HEK293 (cell line): ENCODE results near the gene TMEM131L.
"Not testable (repeated sequence)": the region's sequence is repeated elsewhere in the genome, so short reads cannot be mapped to it uniquely, and the experiment has no call there.

Source experiments
- CTCF ChIA-PET: fragments of 350-600 bp; formaldehyde crosslinking; extraction: SDS; loops from one replicate; lab custom pipeline; 2021; ENCODE audit warnings: antibody characterized with exemption; lab: Yijun Ruan, JAX
- POLR2A ChIA-PET: fragments of 300-600 bp; formaldehyde crosslinking; extraction: SDS; loops from one replicate; lab custom pipeline; 2020; ENCODE audit warnings: antibody characterized with exemption, inconsistent platforms; lab: Yijun Ruan, JAX
- H3K27ac ChIP-seq: fragments of 200-500 bp; sonication (Bioruptor generic); 2 replicates; pipeline ENCODE4 v1.5.1; 2014; ENCODE audit warnings: low read depth, low read length, control low read depth, inconsistent platforms; ENCODE audit errors: extremely low read depth
- H3K36me3 ChIP-seq, 2 experiments: fragments of 200-500 bp in 1 of 2; sonication (Bioruptor generic) in 1 of 2; 1 replicate in 1 of 2; 2 replicates in 1 of 2; pipeline ENCODE4 v1.5.1; 2014 to 2017; ENCODE audit warnings: inconsistent platforms in 2 of 2, low read length in 2 of 2; ENCODE audit not compliant: control insufficient read depth in 2 of 2, insufficient read depth in 1 of 2
- H3K4me1 ChIP-seq: fragments of 200-500 bp; sonication (Bioruptor generic); 2 replicates; pipeline ENCODE4 v1.5.1; 2014; ENCODE audit warnings: mild to moderate bottlenecking, low read length, inconsistent platforms; ENCODE audit not compliant: control insufficient read depth, insufficient read depth
- H3K4me3 ChIP-seq: 2 replicates; pipeline ENCODE4 v1.5.1; 2011; ENCODE audit warnings: low read depth, mild to moderate bottlenecking, control low read depth, low read length, moderate library complexity
- H3K9me3 ChIP-seq: fragments of 200-500 bp; sonication (Bioruptor generic); 2 replicates; pipeline ENCODE4 v1.5.1; 2014; ENCODE audit warnings: low read depth, low read length, inconsistent platforms; ENCODE audit not compliant: control insufficient read depth, insufficient read depth
- IKZF3 ChIP-seq: fragments of 450-650 bp; IDR thresholded peaks from 2 replicates; pipeline ENCODE4 v1.5.0; 2018; ENCODE audit warnings: missing biosample characterization, mild to moderate bottlenecking, missing genetic modification characterization, moderate library complexity
- PRDM10 ChIP-seq: fragments of 450-650 bp; formaldehyde crosslinking; IDR thresholded peaks from 2 replicates; pipeline ENCODE4 v1.5.1; 2016; ENCODE audit warnings: missing biosample characterization, missing genetic modification characterization
- PRDM4 ChIP-seq: fragments of 450-650 bp; formaldehyde crosslinking; IDR thresholded peaks from 2 replicates; pipeline ENCODE4 v1.5.1; 2017; ENCODE audit warnings: missing biosample characterization, missing genetic modification characterization
- PRDM6 ChIP-seq: fragments of 450-650 bp; formaldehyde crosslinking; IDR thresholded peaks from 2 replicates; pipeline ENCODE4 v1.5.1; 2017; ENCODE audit warnings: missing biosample characterization, missing genetic modification characterization
- ZFHX2 ChIP-seq: fragments of 450-650 bp; formaldehyde crosslinking; conservative IDR thresholded peaks from 2 replicates; pipeline ENCODE4 v1.5.1; 2016; ENCODE audit warnings: missing biosample characterization, missing genetic modification characterization
- ZNF211 ChIP-seq: fragments of 450-650 bp; formaldehyde crosslinking; IDR thresholded peaks from 2 replicates; pipeline ENCODE4 v1.5.1; 2016; ENCODE audit warnings: low read depth, missing biosample characterization, missing genetic modification characterization
- ZNF488 ChIP-seq: fragments of 450-650 bp; formaldehyde crosslinking; IDR thresholded peaks from 2 replicates; pipeline ENCODE4 v1.5.1; 2016; ENCODE audit warnings: missing biosample characterization, missing genetic modification characterization
- ZNF518A ChIP-seq: fragments of 450-650 bp; formaldehyde crosslinking; conservative IDR thresholded peaks from 2 replicates; pipeline ENCODE4 v1.5.1; 2016; ENCODE audit warnings: low read depth, missing biosample characterization, missing genetic modification characterization
- ZNF530 ChIP-seq: fragments of 450-650 bp; formaldehyde crosslinking; IDR thresholded peaks from 2 replicates; pipeline ENCODE4 v1.5.1; 2016; ENCODE audit warnings: low read depth, missing biosample characterization, missing genetic modification characterization
- ZNF560 ChIP-seq: fragments of 450-650 bp; formaldehyde crosslinking; IDR thresholded peaks from 2 replicates; pipeline ENCODE4 v1.5.1; 2017; ENCODE audit warnings: missing biosample characterization, missing genetic modification characterization, borderline replicate concordance
- ZNF561 ChIP-seq: fragments of 450-650 bp; IDR thresholded peaks from 2 replicates; pipeline ENCODE4 v1.5.1; 2018; ENCODE audit warnings: missing biosample characterization, missing genetic modification characterization, borderline replicate concordance
- ZNF585B ChIP-seq: fragments of 450-650 bp; formaldehyde crosslinking; IDR thresholded peaks from 2 replicates; pipeline ENCODE4 v1.5.1; 2016; ENCODE audit warnings: missing biosample characterization, missing genetic modification characterization
- ZNF600 ChIP-seq: fragments of 450-650 bp; formaldehyde crosslinking; IDR thresholded peaks from 2 replicates; pipeline ENCODE4 v1.5.1; 2016; ENCODE audit warnings: missing biosample characterization, missing genetic modification characterization
- ZNF670 ChIP-seq: fragments of 450-650 bp; formaldehyde crosslinking; IDR thresholded peaks from 2 replicates; pipeline ENCODE4 v1.5.1; 2016; ENCODE audit warnings: missing biosample characterization, missing genetic modification characterization, low read depth
- ZNF707 ChIP-seq: fragments of 450-650 bp; formaldehyde crosslinking; IDR thresholded peaks from 2 replicates; pipeline ENCODE4 v1.5.1; 2016; ENCODE audit warnings: missing biosample characterization, missing genetic modification characterization
- ZNF843 ChIP-seq: fragments of 450-650 bp; formaldehyde crosslinking; IDR thresholded peaks from 2 replicates; pipeline ENCODE4 v1.5.1; 2016; ENCODE audit warnings: missing biosample characterization, missing genetic modification characterization
- ZSCAN16 ChIP-seq: fragments of 450-650 bp; formaldehyde crosslinking; IDR thresholded peaks from 2 replicates; pipeline ENCODE4 v1.5.1; 2016; ENCODE audit warnings: missing biosample characterization, missing genetic modification characterization
- ZSCAN5A ChIP-seq: fragments of 450-650 bp; formaldehyde crosslinking; IDR thresholded peaks from 2 replicates; pipeline ENCODE4 v1.5.1; 2016; ENCODE audit warnings: missing biosample characterization, missing genetic modification characterization
- ZXDB ChIP-seq: fragments of 450-650 bp; formaldehyde crosslinking; IDR thresholded peaks from 2 replicates; pipeline ENCODE4 v1.5.1; 2016; ENCODE audit warnings: missing biosample characterization, missing genetic modification characterization

TMEM131L gene

GRCh38 chr4:153509212-153509611 is 43.1 kb downstream of the TMEM131L start:
- H3K4me1 ChIP-seq, H3K36me3 ChIP-seq, H3K27ac ChIP-seq, H3K9me3 ChIP-seq, POLR2A ChIA-PET, H3K4me3 ChIP-seq: not testable (repeated sequence)
- CTCF ChIA-PET: interaction anchor here (0.6 kb wide), 1 partner anchor 720 kb away, joined by 7 read pairs; no protein-coding TSS in a partner anchor
- TF ChIP-seq PRDM4: peak; percentile 91
- TF ChIP-seq, all 188 proteins: peak for 1; not testable (repeated sequence) for 187

- peaks cover 8% of the 10 kb centered on the region for H3K4me1 ChIP-seq
- H3K36me3 ChIP-seq: peaks cover 0 to 6% of the 10 kb centered on the region in 2 experiments; a peak in 1 of 3 replicates
- ChIA-PET CTCF (no interaction called here), POLR2A (no interaction called here)
- no peak overlapping the region for H3K4me3 ChIP-seq
- H3K9me3 ChIP-seq: no peaks in the 10 kb centered on the region
- no peak overlapping the region for H3K27ac ChIP-seq
- TF ChIP-seq ZNF530 (tag by site-specific recombination) (no peak), PRDM10 (peak; percentile 75), ZFHX2 (tag by site-specific recombination) (no peak), PRDM6 (0 out of 2 replicates have a peak, but pooled peaks have one; percentile 49), IKZF3 (tag by site-specific recombination) (peak; percentile 36; the same call in 1 of the 2 replicates), ZNF560 (tag by site-specific recombination) (no peak), ZNF211 (tag by site-specific recombination) (no peak), ZSCAN5A (tag by site-specific recombination) (no peak), ZNF707 (no peak), ZNF843 (tag by site-specific recombination) (no peak), ZNF488 (tag by site-specific recombination) (no peak), ZNF600 (tag by site-specific recombination) (0 out of 2 replicates have a peak, but pooled peaks have one; percentile 10), ZNF561 (tag by site-specific recombination) (no peak), ZSCAN16 (tag by site-specific recombination) (no peak), ZXDB (tag by site-specific recombination) (no peak), ZNF585B (no peak), ZNF518A (no peak), ZNF670 (tag by site-specific recombination) (no peak)
These were observed 43.6 kb downstream of the TMEM131L start for GRCh38 chr4:153509724-153510123.
